ENCODE data around the gene BCL7B. TPM values are rescaled to one million over a fixed set of nuclear protein-coding genes. Genes with fewer than 3 reads are reported as not detected.
"Not testable (repeated sequence)": the region's sequence is repeated elsewhere in the genome, so short reads cannot be mapped to it uniquely, and the experiment has no call there.

Gene BCL7B
- total RNA-seq, 1 donor from 2014 or later: 39.7 TPM

- no peak overlapping the region for H3K4me3 Mint-ChIP-seq (ENCODE audit: unreplicated experiment)
- peaks cover 14% of the 10 kb centered on the region for H3K36me3 Mint-ChIP-seq (ENCODE audit: low read depth)
- H3K9me3 Mint-ChIP-seq (ENCODE audit: low read depth): no peaks in the 10 kb centered on the region
- H3K27ac Mint-ChIP-seq (ENCODE audit: unreplicated experiment): no peak overlapping the region
- H3K4me1 Mint-ChIP-seq (ENCODE audit: low read depth): peaks cover 2% of the 10 kb centered on the region
- DNase-seq (ENCODE audit: low spot score): no peak
- TF ChIP-seq CTCF (IDR thresholded peaks at IDR 0.05): no peak
- no peaks in the 10 kb centered on the region for H3K27me3 Mint-ChIP-seq (ENCODE audit: low read depth)
Observed at GRCh38 chr7:73549176-73549575, 8.3 kb downstream of the BCL7B start.

GRCh38 chr7:73547841-73548240 lies 9.6 kb downstream of the BCL7B start:
- no peak for DNase-seq (ENCODE audit: low spot score)
- no peaks in the 10 kb centered on the region for H3K27me3 Mint-ChIP-seq (ENCODE audit: low read depth)
- peaks cover 2% of the 10 kb centered on the region for H3K4me1 Mint-ChIP-seq (ENCODE audit: low read depth)
- TF ChIP-seq CTCF (IDR thresholded peaks at IDR 0.05): no peak
- peaks cover 18% of the 10 kb centered on the region for H3K36me3 Mint-ChIP-seq (ENCODE audit: low read depth)
- H3K9me3 Mint-ChIP-seq (ENCODE audit: low read depth): no peaks in the 10 kb centered on the region
- H3K27ac Mint-ChIP-seq (ENCODE audit: unreplicated experiment): no peak overlapping the region
- H3K4me3 Mint-ChIP-seq (ENCODE audit: unreplicated experiment): no peak overlapping the region

- TF ChIP-seq CTCF (IDR thresholded peaks at IDR 0.05): no peak
- H3K9me3 Mint-ChIP-seq (ENCODE audit: low read depth): no peaks in the 10 kb centered on the region
- no peak for DNase-seq (ENCODE audit: low spot score)
- peaks cover 27% of the 10 kb centered on the region for H3K36me3 Mint-ChIP-seq (ENCODE audit: low read depth)
- no peaks in the 10 kb centered on the region for H3K27me3 Mint-ChIP-seq (ENCODE audit: low read depth)
- no peak overlapping the region for H3K4me3 Mint-ChIP-seq (ENCODE audit: unreplicated experiment)
- H3K27ac Mint-ChIP-seq (ENCODE audit: unreplicated experiment): no peak overlapping the region
- H3K4me1 Mint-ChIP-seq (ENCODE audit: low read depth): no peaks in the 10 kb centered on the region
Observed at GRCh38 chr7:73544678-73545077, 12.8 kb downstream of the BCL7B start.

DNA sequence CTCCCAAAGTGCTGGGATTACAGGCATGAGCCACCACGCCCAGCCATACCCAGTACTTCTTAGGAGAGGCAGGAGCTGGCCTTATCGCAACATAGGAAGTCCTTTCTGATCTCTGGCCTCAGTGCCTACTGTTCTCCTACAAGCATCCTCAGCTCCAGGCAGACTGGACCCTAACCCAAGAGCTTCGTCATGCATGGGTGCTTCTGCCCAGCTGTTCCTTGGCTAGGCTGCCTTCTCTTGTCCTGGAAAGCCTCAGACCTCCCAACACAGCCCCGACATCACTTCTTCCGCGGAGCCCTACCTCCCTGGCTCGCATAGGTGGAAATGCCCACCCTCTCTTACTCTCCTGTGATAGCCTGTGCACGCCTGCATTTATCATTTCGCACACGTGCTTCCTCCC lies 15.8 kb downstream of the BCL7B start:
- no peak for TF ChIP-seq CTCF (IDR thresholded peaks at IDR 0.05)
- no peak overlapping the region for H3K27ac Mint-ChIP-seq (ENCODE audit: unreplicated experiment)
- no peaks in the 10 kb centered on the region for H3K9me3 Mint-ChIP-seq (ENCODE audit: low read depth)
- no peak for DNase-seq (ENCODE audit: low spot score)
- H3K27me3 Mint-ChIP-seq (ENCODE audit: low read depth): no peaks in the 10 kb centered on the region
- peaks cover 3% of the 10 kb centered on the region for H3K4me1 Mint-ChIP-seq (ENCODE audit: low read depth)
- no peak overlapping the region for H3K4me3 Mint-ChIP-seq (ENCODE audit: unreplicated experiment)
- peaks cover 34% of the 10 kb centered on the region for H3K36me3 Mint-ChIP-seq (ENCODE audit: low read depth)

DNA sequence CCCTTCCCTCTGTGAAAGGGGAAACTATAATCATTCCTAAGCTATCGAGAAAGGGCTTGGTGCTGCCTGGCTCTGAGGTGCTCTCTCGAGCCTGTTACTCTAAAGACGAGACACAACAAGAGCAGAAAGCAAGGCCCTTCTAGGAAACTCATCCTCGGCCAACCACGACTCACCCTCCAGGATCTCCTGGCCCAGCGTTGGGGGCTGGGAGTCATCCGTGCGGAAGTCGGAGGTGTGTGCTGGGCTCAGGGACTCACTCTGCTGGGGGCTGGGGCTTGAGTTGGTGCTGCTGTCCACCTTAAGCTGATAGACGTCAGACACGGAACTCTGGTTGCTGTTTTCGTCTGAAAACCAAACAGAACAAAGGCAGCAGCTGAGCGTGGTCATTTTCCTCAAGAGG lies 17.8 kb downstream of the BCL7B start:
- H3K36me3 Mint-ChIP-seq (ENCODE audit: low read depth): peaks cover 38% of the 10 kb centered on the region
- TF ChIP-seq CTCF (IDR thresholded peaks at IDR 0.05): no peak
- H3K4me3 Mint-ChIP-seq (ENCODE audit: unreplicated experiment): no peak overlapping the region
- DNase-seq (ENCODE audit: low spot score): no peak
- no peaks in the 10 kb centered on the region for H3K9me3 Mint-ChIP-seq (ENCODE audit: low read depth)
- peaks cover 12% of the 10 kb centered on the region for H3K4me1 Mint-ChIP-seq (ENCODE audit: low read depth)
- no peaks in the 10 kb centered on the region for H3K27me3 Mint-ChIP-seq (ENCODE audit: low read depth)
- no peak overlapping the region for H3K27ac Mint-ChIP-seq (ENCODE audit: unreplicated experiment)

DNA sequence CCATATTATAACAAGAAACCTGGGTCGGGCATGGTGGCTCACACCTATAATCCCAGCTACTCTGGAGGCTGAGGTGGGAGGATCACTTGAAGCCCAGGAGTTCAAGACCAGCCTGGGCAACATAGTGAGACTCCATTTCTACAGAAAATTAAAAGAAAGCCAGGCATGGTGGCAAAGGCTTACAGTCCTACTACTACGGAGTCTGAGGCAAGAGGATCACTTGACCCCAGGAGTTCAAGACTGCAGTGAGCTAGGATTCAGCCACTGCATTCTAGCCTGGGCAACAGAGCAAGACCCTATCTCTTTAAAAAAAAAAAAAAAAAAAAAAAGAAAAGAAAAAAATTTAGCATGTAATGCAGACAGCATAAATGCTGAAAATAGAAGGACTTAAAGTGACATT lies 19.0 kb downstream of the BCL7B start:
- H3K27me3 Mint-ChIP-seq (ENCODE audit: low read depth); H3K27ac Mint-ChIP-seq (ENCODE audit: unreplicated experiment); H3K4me3 Mint-ChIP-seq (ENCODE audit: unreplicated experiment); DNase-seq (ENCODE audit: low spot score); H3K9me3 Mint-ChIP-seq (ENCODE audit: low read depth): not testable (repeated sequence)
- Mint-ChIP-seq H3K4me1 (ENCODE audit: low read depth) (peaks cover 12% of the 10 kb centered on the region), H3K36me3 (ENCODE audit: low read depth) (peaks cover 37% of the 10 kb centered on the region)

Data from chondrocyte (in vitro differentiated cells).